HG03064 (cell line): ENCODE measurements around the gene BCAS3.

Experiments
- ATAC-seq: cut with Tn5 transposase; IDR thresholded peaks from one replicate; pipeline ENCODE4 v1.9.1; 2021; ENCODE audit warnings: low read depth; ENCODE audit not compliant: unreplicated experiment

Gene BCAS3

DNA sequence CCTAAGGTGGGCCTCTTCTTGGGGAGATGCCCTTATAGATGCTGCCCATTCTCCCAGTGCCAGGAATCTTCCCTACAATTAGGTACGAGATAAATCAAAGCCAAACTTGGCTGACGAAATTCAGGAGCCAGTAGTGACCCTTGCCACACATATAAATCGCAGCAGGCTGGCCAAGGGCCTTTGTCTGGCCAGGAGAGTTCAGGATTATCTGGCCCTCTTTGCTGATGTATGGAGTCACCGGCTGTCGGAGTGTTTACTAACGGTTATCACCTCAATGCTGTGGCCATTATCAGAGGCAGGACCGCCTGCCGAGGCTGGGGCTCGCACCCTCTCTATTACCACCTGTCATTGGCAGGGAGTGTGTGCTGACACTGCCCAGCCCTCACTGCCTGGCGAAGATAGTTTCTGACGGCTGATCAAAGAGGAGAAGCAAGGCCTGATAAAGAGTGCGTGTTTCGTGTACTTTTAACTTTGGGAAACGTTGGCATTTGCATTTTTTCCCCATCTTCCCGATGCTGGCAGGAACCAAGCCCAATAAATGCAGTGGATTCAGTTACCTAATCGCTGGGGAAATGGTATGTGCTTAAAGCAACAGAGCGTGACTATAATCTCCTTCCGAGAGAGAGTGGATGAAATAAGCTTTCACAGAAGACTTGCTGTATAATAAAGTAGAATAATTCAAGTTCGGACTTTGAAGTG, 689.2 kb downstream of the BCAS3 start:
- ATAC-seq: no peak

DNA sequence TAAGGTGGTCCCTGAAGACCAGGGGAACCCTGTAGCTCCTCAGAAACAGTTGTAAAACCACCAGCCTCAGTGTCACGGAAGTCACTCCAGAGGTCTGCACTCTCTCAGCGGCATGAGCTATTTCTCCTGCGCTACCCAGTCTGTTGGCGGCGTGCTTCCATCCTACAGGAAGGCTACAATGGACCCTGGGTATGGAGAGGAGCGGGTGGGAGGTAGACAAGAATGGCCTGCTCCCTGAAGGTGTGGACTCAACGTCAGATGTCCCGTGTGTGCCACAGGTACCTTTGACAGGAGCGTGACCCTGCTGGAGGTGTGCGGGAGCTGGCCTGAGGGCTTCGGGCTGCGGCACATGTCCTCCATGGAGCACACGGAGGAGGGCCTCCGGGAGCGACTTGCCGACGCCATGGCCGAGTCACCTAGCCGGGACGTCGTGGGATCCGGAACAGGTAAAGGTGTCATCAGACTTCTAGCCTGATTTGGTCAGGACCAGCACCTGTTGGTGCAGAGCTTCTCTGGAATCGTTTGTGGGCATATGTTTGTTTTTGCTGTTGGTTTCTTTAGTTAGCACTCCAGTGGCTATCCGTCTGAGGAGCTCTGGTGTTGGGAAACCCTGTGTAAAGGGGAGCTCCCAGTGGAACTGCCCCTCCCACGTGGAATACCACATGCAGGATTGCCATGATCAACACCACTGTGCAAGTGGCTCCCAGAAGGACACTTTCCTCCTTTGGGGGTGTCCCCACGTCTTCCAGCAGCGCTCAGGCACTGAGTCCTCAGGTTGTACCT, 690.6 kb downstream of the BCAS3 start:
- ATAC-seq: no peak

GRCh38 chr17:61368832-61369450, 691.3 kb downstream of the BCAS3 start:
- ATAC-seq: no peak

GRCh38 chr17:61369751-61370150, 692.1 kb downstream of the BCAS3 start:
- no peak for ATAC-seq

DNA sequence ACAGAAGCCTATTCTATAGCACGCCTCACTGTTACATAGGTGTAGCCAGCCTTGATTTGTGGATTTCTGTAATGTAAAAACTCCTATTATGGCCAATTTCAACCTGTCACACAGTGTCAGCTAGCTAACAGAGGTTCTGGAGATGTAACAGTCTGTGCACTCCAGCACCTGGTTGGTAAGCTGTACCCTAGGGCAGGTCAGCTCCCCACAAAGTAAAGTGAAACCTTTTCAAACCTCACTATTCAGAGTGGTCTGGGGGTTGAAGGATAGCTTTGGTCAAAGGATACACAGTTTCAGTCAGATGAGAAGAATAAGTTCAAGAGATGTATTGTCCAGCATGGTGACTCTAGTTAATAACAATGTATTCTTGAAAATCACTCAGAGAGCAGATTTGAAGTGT, 693.5 kb downstream of the BCAS3 start:
- no peak for ATAC-seq

- no peak for ATAC-seq
These were observed 694.0 kb downstream of the BCAS3 start for GRCh38 chr17:61371606-61372005.

- ATAC-seq: no peak
These were observed 694.8 kb downstream of the BCAS3 start for GRCh38 chr17:61372436-61372835.

- no peak for ATAC-seq
These were observed 699.5 kb downstream of the BCAS3 start for GRCh38 chr17:61376931-61377838.

- no peak for ATAC-seq
These were observed 701.2 kb downstream of the BCAS3 start for GRCh38 chr17:61378658-61379456.

DNA sequence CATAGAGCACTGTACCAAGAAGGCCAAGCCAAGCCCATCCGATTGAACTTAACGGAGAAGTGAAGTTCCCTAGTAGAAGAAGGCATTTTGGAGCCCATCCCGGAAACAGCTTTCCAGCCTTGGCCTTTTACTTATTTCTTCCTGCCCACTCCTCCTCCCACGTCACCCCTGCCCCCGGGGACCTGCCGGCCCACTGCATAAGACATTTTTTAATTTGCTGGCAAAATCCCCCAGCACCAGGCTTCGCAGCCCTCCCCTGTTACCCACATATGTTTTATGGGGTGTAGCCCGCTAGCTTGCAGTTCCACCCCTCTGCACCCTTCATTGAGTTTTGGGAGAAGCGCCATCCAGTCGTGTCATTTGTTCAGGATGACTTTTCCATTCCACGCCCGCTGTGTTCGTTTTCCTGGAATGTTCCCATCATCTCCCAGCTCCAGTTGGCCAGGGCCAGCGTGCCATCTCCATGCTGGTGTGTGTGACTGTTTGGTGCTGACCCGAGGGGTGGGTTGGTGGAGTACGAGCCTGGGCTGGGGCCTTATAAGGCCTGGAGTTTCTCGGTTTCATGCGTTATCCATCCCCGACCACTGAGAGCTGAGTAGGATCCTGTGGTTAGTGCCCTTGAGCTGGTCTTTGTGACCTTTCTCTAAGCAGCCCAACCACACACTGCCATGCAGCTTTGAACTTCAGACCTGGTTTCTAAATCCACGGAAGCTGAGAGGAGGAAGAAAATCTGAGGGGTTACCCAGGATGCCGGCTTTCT, 702.0 kb downstream of the BCAS3 start:
- no peak for ATAC-seq

DNA sequence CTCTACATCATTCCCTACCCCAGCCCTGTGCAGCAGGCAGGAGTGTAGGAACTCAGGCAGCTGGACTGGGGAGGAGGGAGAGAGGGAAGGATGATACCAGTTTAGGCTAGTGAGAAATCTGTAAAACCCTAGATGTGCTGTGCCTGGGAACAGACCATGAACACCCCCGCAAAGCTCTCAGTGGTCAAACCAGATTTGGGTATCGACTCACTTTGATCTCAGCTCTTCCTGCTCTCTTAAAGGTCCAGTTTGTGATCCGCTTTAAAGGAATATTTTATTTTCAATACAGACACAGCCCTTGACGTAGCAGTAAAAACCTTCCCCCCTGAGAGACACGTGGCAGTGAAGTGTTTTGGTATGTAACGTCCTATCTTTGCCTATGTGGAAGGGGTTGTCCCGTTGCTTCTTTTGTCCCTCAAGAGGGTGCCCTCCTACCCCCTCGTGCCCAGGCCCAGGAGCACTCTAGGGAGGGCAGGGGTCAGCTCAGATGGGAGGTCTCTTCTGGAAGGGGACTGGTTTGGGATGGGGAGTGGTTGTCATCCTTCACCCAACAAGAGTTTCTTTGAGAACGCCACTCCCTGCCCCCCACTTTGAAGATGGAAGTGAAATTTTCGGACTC, 702.7 kb downstream of the BCAS3 start:
- ATAC-seq: no peak

DNA sequence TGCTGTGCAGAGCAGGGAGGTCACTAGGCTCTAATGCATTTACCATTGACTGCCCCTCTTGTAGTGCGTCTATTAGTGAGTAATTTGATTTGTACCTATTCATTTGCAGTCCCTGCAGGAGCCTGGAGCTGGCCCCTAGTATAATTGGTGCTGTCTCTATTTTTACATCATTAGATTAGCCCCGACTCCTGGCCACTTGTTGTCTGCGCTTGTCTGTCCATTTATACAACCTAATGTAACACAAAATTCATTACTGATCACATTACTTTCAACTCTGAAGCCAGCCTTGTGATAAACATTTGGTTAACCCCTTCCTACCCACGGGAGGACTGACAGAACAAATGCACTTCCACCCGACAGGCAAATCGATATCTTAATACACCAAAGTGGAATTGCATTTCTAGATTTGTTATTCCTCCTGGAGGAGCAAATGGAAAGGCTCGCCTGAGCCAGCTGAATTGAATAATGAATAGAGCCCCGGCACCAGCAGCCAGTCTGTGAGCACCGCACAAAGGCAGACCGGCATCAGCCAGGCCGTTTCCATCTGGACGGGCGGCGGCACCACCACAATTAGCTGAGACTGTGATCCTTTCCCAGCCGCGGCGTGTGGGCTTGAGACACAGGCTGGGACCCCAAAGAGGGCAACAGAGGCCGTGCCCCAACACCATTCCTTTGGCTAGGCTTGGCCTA, 703.3 kb downstream of the BCAS3 start:
- no peak for ATAC-seq

GRCh38 chr17:61381537-61381936, 703.9 kb downstream of the BCAS3 start:
- no peak for ATAC-seq

- ATAC-seq: no peak
These were observed 705.4 kb downstream of the BCAS3 start for GRCh38 chr17:61382796-61383688.

GRCh38 chr17:61383689-61384201, 706.1 kb downstream of the BCAS3 start:
- no peak for ATAC-seq

GRCh38 chr17:61384354-61384691, 706.7 kb downstream of the BCAS3 start:
- no peak for ATAC-seq
